Left forelimb (tissue), 1 donor: ENCODE measurements around the gene N4BP2L1.

Source experiments
- DNase-seq: peaks from one replicate; pipeline ENCODE4 v3.0.0-alpha.2; 2018; ENCODE audit warnings: low spot score

Gene N4BP2L1

DNA sequence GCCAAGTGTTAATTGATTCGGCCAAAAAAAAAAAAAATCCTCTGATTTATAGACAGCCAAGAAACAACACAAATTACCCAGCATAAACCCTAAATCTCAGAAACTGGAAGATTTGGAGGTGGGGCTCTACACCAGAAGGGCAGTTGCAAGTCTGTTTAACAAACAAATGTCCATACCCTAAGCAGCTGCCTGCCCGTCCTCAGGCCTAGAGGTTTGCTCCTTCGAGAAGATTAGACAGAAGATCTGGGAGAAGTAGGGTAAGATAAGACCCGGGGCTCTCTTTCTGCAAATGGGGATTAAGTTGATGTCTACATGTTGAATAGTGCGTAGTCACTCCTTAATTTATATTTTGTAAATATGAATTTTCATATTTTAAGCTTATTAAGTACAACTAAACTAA, 3.4 kb upstream of the N4BP2L1 start:
- no peak for DNase-seq

GRCh38 chr13:32430018-32430747, 2.3 kb upstream of the N4BP2L1 start:
- no peak for DNase-seq

- DNase-seq: no peak
Measured at GRCh38 chr13:32429433-32429909, 1.5 kb upstream of the N4BP2L1 start.

- no peak for DNase-seq
Measured at GRCh38 chr13:32428581-32429432, 877 bp upstream of the N4BP2L1 start.

- DNase-seq: peak; percentile 74
Measured at GRCh38 chr13:32426990-32427851, 709 bp downstream of the N4BP2L1 start.

DNA sequence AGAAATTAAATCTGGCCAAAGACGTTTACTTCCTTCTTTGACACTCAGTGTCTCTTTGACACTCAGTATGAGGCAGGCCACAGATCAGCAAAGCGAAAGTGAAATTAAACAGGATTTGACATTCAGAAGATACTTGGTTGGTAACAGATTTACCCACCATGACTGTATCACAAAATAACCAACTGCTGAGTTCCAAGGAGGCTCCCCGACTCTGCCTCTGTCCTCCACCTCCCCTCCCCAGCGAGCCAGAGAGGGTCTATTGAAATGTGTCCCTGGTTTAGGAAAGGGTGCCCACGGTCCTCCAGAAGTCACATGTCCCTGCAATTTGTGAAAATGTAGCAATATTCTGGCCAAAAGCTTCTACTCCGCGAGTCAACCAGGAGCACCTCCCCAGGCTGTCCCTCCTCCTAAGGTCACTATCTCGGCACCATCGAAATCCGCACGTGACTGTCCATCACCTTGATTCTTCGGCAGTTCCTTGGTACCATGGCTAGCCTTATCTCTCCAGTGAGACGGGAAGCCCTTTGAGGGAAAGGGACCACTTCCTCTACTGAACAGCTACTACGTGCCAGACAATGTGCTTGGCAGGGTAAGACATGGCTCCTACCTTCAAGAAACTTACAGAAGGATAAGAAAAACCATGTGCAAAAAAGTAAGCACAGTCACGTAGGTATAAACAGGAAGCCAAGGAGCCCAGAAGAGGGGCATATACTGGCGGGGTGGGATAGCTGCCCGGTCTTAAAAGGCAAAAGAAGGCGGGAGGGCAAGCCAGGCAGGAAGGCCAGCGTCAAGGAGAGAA, 1.5 kb downstream of the N4BP2L1 start:
- no peak for DNase-seq

- no peak for DNase-seq
Measured at GRCh38 chr13:32425158-32425557, 2.8 kb downstream of the N4BP2L1 start.

DNA sequence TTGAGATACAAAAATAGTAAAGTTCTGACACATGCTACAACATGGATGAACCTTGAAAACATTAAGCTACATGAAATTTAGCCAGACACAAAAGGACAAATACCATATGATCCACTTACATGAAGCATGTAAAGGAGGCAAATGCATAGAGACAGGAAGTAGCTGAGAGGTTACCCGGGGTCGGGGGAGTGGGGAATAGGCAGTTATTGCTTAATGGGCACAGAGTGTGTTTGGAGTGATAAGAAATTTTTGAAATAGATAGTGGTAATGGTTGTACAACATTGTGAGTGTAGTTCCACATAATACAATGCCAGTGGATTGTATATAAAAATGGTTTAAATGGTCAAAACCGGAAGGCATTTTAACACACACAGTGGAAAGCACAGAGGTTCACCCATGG, 4.3 kb downstream of the N4BP2L1 start:
- DNase-seq: no peak

DNA sequence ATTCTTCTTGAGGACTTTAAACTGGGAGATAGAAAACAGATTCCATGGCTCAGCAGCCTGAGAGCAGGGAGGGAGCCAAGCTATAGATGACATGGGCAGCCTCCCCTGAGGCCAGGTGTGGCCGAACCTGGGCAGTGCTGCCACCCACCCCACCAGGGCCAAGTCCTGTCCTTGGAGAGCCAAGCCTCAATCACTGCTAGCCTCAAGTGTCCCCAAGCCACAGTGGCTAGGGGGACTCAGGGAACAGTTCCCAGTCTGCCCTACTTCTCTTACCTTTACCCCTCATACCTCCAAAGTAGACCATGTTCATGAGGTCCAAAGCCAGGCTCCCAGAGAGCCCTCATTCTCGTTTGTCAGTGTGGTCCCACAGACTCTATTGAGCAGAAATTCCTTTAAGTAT, 8.1 kb downstream of the N4BP2L1 start:
- no peak for DNase-seq

- no peak for DNase-seq
Measured at GRCh38 chr13:32417995-32418394, 9.9 kb downstream of the N4BP2L1 start.

- DNase-seq: no peak
Measured at GRCh38 chr13:32415019-32415418, 12.9 kb downstream of the N4BP2L1 start.

DNA sequence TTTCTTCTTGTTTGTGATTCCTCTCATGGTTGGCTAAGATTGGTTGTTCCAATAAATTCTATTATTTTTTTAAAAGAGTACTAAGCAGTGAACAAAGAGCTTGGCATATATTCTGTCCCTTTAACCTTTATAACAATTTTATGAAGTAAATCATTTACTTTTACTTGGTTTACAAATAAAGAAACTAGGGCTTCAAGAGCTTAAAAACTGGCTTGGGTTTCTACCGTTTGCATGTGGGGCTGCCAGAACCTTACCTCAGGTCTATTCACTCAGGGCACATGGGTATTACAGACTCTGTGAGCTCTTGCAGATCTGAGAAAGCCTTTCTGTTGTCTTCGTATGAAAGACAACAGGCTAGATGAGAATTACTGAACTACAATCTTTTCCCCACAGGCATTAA, 13.3 kb downstream of the N4BP2L1 start:
- DNase-seq: no peak

GRCh38 chr13:32413284-32413683, 14.6 kb downstream of the N4BP2L1 start:
- no peak for DNase-seq

GRCh38 chr13:32409561-32410421, 18.1 kb downstream of the N4BP2L1 start:
- DNase-seq: no peak

DNA sequence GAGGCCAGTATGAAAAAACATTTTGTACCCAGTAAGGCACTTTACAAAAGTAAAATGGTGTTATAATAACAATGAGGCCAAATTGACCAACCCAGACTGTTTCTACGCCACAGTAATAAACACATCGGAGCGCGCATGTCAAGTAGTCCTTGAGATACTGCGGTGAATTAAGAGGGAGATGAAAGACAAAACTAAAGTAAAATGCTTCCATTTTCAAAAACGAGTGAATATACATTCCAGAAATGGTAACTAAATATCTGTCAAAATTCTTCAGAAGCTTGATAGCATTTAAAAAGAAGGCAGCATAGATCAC, 19.0 kb downstream of the N4BP2L1 start:
- no peak for DNase-seq

- DNase-seq: no peak
Measured at GRCh38 chr13:32408296-32409000, 19.5 kb downstream of the N4BP2L1 start.

DNA sequence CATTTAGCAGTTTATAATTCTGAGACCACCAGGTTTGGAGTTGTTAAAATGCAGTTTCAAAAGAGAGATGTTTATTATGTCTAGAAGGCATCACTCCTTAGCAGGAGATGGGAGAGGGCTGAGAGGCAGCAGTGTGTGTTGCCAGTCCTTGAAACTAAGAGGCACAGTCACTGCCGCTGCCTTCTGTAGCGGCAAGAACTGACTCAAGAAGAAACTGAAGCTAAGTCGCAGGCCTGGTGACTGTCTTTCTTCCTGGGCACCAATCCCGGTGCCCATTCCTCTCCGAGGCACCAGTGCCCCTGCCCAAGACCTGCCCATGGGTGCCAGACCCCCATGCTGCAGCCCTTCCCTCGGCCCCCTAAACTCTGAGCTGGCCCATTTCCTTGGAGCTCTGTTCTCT, 20.1 kb downstream of the N4BP2L1 start:
- no peak for DNase-seq

DNA sequence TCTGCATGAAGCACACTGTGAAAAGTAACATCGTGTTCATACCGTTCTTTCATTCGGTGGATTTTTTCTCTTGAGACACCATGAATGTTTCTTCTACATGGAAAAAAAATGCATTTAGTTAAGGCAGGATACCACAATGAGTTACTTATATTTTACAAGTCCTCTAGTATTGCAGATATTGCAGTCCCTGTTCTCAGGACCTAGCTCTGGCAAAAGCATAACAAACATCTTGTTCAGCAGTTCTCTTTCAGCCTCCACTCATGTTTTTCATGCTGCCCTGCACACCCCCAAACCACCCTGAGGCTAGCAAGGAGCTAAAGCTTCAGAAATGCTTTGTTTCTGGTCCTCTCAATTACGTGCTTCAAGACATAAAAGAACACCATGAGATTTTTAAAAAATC, 24.8 kb downstream of the N4BP2L1 start:
- DNase-seq: no peak

- no peak for DNase-seq
Measured at GRCh38 chr13:32391101-32391619, 36.8 kb downstream of the N4BP2L1 start.

DNA sequence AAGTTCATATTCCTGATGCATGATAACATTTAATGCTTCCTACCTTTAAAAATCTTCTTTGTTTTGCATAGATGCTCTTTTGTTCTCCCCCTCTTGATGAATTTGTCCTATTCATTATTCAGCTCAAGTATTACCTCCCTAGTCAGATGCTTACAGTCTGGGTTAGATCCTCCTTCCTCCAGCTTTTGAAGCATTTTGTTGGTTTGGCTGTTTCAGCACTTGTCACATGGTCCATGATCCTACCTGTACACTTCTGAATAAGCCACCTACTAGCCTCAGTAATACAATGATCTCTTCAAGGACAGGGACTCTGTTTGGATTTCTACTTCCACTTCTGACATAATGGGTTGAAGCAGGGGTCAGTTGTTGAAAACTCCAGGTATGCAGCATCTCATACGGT, 37.4 kb downstream of the N4BP2L1 start:
- DNase-seq: no peak
